ENCODE measurements around the gene FOXO6. TPM values are rescaled to one million over a fixed set of nuclear protein-coding genes. Genes with fewer than 3 reads are reported as not detected.

The FOXO6 gene
- total RNA-seq, 1 donor from 2014 or later: 2.8 TPM

Other genes starting within 250 kb of the FOXO6 start
- gene SCMH1, start 119.1 kb upstream of the FOXO6 start, total RNA-seq: 55.4 and 57.6 TPM in 2 replicates
- not detected in 2 replicates for gene EDN2, start 123.2 kb downstream of the FOXO6 start, total RNA-seq

Data from progenitor cell of endocrine pancreas (in vitro differentiated cells).